Stimulated activated CD8-positive, alpha-beta memory T cell treated with anti-CD3 and anti-CD28 coated beads, Interleukin-15, amount 100 ng/mL, for 48 hours (primary cell): Measurements from ENCODE around the gene ZMAT2.
"Not testable (repeated sequence)": the region's sequence is repeated elsewhere in the genome, so short reads cannot be mapped to it uniquely, and the experiment has no call there.

Experiments
- DNase-seq, 2 donors: peaks; one replicate each; pipeline ENCODE4 v3.0.0-alpha.2; 2020; ENCODE audit warnings: low read depth in 2 of 2

The ZMAT2 gene

DNA sequence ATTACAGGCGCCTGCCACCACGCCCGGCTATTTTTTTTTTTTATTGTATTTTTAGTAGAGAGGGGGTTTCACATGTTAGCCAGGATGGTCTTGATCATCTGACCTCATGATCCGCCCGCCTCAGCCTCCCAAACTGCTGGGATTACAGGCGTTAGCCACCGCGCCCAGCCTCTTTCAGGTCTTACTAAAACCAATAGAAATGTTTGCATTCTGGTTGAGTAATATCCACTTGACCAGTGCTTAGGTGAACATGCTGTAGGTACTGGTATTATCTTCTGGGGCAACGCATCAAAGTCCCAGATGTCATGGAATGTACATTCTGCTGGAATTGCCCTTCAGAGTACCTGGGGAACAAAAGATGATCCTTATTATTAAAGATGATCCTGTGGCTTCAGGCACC, 8.5 kb downstream of the ZMAT2 start:
- not testable (repeated sequence) for DNase-seq

DNA sequence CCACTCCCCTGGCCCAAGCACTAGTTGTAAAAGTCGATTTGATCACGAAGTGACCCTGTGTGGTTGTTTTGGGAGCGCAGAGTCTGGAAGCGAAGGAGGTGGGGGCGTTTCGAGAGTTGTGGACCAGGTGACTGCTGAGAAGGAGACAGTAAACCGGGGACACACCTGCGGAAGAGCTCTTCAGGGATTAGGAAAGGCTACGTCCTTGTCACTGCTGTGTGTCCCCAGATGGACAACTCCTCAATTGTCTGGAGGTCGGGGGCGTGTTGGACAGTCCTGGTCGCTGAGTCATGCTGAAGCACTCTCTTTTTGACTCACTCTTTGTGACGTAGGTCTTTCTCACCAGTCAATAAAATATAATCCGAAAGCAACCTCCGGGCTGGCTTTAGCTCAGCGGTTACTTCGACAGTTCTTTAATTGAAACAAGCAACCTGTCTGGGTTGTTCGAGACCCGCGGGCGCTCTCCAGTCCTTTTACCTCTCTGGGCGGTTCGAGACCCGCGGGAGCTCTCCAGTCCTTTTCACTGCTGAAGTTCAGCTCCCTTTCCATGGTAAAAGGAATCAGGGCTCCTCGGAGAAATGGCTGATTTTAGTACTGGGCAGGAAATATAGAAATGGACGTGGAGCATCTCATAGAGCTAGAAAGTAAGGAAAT, 10.8 kb downstream of the ZMAT2 start:
- DNase-seq = peak; percentile 75 to 83

DNA sequence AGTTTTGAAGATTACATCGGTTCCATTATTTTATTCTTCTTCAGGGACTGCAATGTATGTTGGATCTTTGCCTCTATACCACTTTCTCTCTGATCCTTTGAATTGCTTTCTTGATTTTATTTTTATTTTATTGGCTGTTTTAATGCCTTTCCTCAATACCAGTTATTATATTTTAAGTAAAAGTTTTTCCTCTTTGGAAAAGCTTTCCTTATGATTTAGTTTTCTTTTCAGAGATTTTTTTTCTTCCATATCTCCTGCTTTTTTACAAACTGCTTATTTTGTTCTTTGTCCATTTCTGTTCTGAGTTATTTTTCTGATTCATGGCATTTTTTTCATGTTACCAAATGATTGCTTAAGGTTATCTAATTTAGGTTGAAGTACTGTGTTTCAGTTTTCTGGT, 11.5 kb downstream of the ZMAT2 start:
- no peak for DNase-seq

DNA sequence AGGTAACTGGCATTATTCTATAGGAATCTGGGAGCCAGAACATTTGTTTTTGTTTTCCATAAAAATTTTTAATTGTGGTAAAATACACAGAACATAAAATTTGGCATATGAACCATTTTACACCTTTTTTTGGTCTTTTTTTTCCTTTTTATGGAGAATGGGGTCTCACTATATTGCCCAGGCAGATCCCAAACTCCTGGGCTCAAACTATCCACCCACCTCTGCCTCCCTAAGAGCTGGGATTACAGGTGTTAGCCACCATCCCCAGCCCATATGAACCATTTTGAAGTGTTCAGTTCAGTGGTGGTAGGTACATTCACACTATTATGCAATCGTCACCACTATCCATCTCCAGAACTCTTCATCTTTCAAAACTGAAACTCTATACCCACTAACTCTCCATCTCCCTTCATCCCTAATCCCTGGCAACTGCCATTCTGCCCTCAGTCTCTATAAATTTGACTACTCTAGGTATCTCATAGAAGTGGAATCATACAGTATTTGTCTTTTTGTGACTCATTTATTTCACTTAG, 13.4 kb downstream of the ZMAT2 start:
- DNase-seq = no peak

DNA sequence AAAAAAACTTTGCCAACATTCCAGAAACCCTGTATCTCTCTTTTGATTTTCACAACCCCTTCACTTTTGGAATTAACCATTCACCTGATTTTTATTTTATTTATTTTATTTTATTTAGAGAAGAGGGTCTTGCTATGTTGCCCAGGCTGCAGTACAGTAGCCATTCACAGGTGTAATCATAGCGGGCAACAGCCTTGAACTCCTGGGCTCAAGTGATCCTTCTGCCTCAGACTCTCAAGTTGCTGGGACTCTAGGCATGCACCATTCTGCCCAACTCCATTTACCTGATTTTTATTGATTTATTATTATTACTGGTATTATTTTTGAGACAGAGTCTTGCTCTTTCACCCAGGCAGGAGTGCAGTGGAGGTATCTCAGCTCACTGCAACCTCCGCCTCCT, 16.0 kb downstream of the ZMAT2 start:
- DNase-seq = not testable (repeated sequence)

DNA sequence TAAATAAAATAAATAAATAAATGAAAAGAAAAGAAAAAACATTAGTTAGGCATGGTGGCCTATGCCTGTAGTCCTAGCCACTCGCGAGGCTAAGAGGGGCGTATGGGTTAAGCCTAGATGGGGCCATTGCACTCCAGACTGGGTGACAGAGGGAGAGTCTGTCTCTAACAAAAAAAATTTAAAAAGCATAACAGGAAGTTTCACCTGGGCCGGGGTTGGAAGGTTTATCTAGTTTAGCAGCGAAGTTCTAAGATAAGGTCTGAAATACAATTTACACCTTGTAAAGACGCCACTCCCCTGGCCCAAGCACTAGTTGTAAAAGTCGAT, 18.0 kb downstream of the ZMAT2 start:
- no peak for DNase-seq

DNA sequence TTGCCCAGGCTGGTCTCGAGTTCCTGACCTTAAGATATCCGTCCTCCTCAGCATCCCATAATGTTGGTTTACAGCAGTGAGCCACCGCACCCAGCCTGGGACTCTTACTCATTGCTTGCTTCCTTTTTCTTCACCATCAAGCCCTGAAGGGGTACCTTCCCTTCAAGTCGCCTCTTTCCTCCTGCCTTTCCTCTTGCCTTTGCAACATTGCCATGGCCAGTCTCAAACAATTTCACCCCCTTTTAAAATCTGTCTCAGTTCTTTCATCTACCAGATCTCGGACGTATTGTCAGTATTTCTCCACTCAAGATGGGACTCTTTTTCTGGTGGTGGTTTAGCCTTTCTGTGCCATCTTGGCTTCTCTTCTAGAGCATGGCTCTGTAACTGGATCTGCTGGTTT, 20.5 kb downstream of the ZMAT2 start:
- not testable (repeated sequence) for DNase-seq

DNA sequence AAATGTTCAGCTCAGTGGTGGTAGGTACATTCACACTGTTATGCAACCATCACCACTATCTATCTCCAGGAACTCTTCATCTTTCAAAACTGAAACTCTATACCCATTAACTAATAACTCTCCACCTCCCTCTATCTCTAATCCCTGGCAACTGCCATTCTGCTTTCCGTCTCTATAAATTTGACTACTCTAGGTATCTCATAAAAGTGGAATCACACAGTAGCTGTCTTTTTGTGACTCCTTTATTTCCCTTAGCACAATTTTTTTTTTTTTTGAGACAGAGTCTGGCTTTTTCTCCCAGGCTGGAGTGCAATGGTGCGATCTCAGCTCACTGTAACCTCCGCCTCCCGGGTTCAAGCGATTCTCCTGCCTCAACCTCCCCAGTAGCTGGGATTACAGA, 21.1 kb downstream of the ZMAT2 start:
- DNase-seq = not testable (repeated sequence)

DNA sequence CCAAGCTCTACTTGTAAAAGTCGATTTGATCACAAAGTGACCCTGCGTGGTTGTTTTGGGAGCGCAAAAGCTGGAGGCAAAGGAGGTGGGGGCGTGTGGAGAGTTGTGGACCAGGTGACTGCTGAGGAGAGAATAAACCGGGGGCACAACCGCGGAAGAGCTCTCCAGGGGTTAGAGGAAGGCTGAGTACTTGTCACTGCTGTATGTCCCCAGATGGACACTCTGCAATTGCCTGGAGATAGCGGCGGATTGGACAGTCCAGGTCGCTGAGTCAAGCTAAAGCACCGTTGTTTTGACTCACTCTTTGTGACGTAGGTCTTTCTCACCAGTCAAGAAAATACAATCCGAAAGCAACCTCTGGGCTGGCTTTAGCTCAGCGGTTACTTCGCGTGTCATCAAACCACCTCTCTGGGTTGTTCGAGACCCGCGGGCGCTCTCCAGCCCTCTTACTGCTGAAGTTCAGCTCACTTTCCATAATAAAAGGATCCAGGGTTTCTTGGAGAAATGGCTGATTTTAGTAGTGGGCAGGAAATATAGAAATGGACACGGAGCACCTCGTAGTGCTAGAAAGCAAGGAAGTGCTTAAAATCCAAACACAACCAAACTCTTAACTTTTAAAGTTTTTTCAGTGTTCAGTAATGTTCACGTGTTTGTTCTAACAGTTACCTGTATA, 25.7 kb downstream of the ZMAT2 start:
- DNase-seq = peak; percentile 66 to 70

DNA sequence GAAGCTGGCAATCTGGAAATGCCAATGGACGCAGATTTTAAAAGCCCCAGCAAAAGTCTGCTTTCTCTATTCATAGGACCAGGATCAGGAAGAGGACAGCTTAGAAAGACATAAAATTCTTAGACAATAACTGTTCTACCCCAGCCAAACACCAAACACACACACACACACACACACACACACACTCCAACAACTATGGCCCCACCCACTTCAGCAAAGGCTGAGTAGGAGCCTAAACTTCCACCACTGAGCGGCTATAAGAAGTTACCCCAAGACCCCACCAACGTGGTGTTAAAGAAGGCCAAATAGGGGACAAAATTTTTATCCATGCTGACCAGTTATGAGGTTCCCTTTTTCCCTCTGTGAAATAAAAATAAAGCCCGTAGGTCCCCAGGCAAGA, 32.9 kb downstream of the ZMAT2 start:
- no peak for DNase-seq

DNA sequence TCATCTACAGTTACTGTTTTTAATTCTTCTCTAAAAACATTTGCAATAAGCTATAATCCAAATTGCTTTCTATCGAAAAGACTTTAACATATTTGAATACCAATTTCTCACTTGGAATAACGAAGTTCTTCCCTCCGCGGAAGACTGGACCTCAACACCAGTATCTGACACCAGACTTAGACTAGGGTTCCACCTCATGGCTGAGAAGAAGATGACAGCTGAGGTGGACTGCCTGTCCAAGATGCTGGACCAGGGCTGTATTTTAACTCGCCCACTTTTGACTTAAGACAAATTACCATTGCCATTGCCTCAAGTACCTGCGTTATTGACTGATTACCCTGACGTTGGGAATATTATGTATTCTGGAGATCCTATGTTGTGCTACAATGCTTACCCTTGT, 34.1 kb downstream of the ZMAT2 start:
- no peak for DNase-seq

DNA sequence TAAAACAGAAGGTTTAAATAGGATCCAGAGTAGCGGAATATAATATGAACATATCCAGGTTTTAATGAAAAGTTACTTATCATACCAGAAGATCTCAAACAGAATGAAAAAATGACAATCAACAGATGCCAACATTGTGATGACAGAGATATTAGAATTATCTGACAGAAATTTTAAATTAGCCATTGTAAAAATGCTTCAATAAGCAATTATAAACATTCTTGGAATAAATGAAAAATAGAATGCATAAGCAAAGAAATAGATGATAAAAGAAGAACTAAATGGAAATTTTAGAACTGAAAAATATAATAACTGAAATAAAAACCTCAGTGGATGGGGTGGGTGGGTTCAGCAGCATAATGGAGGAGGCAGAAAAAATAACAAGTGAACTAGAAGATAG, 37.2 kb downstream of the ZMAT2 start:
- DNase-seq = no peak

DNA sequence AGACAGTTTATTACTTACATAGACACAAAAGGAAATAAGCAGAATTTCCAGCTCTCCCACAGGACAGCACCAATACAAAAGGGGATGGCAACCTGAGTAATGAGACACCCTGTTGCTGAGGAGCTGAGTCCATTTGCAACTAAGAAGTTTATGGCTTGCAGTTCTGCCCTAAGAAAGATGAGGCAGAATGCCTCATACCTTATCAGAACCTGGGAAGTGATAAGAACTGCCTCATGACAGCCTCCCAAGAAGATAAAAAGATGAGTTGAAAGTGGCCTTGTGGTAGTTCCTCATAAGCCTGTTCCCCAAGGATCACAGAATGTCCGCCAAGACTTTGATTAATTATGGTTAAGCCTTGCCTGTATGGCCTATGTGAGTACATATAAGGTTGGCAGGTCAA, 41.7 kb downstream of the ZMAT2 start:
- DNase-seq = no peak

DNA sequence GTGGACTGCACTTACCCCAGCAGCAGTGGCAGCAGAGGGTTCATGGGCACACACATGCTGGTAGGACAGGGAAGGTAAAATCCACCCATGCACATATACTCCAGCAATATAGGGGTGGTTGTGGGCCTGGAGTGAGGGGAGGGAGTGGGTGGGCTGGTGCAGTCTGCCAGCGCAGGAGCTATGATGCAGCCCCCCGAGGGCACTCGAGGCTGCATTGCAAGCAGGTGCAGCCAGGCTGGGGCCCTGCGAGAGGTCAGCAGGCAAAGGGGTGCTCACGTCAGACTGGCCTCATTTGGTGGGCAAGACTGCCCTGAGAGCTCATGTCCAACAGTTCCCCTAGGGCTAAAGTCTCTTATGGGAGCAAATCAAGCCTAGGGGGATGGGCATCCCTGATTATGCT, 53.3 kb downstream of the ZMAT2 start:
- DNase-seq = no peak
